Limb (tissue), 2 donors: Measurements from ENCODE around the gene SERGEF.
A peak's percentile ranks its signal among the peaks of the same experiment; 100 is the strongest.
"Not testable (repeated sequence)": the region's sequence is repeated elsewhere in the genome, so short reads cannot be mapped to it uniquely, and the experiment has no call there.

Source experiments
- DNase-seq, 2 donors: peaks; one replicate each; pipeline ENCODE4 v3.0.0-alpha.2; 2016; ENCODE audit errors: extremely low spot score in 2 of 2

Gene SERGEF

GRCh38 chr11:17907046-17907445 lies 105.8 kb downstream of the SERGEF start:
- no peak for DNase-seq

GRCh38 chr11:17906436-17906835 lies 106.4 kb downstream of the SERGEF start:
- DNase-seq, result no peak

- no peak for DNase-seq
Measured at GRCh38 chr11:17905477-17905876, 107.4 kb downstream of the SERGEF start.

- DNase-seq, result no peak
Measured at GRCh38 chr11:17901481-17901880, 111.4 kb downstream of the SERGEF start.

- DNase-seq, result no peak
Measured at GRCh38 chr11:17898782-17899181, 114.1 kb downstream of the SERGEF start.

- no peak for DNase-seq
Measured at GRCh38 chr11:17898071-17898470, 114.8 kb downstream of the SERGEF start.

- no peak for DNase-seq
Measured at GRCh38 chr11:17897495-17897894, 115.4 kb downstream of the SERGEF start.

GRCh38 chr11:17896496-17897151 lies 116.2 kb downstream of the SERGEF start:
- not testable (repeated sequence) for DNase-seq

- peak in 1 of 2 donors; percentile 37 for DNase-seq
Measured at GRCh38 chr11:17894929-17895658, 117.8 kb downstream of the SERGEF start.

- DNase-seq, result no peak
Measured at GRCh38 chr11:17892409-17892808, 120.4 kb downstream of the SERGEF start.

- DNase-seq, result no peak
Measured at GRCh38 chr11:17890325-17890724, 122.5 kb downstream of the SERGEF start.

GRCh38 chr11:17887779-17888178 lies 125.1 kb downstream of the SERGEF start:
- DNase-seq, result no peak

- no peak for DNase-seq
Measured at GRCh38 chr11:17883946-17884345, 128.9 kb downstream of the SERGEF start.

GRCh38 chr11:17883057-17883456 lies 129.8 kb downstream of the SERGEF start:
- DNase-seq, result no peak

- DNase-seq, result no peak
Measured at GRCh38 chr11:17878743-17879142, 134.1 kb downstream of the SERGEF start.

GRCh38 chr11:17877886-17878285 lies 135.0 kb downstream of the SERGEF start:
- DNase-seq, result no peak

- no peak for DNase-seq
Measured at GRCh38 chr11:17876827-17877226, 136.0 kb downstream of the SERGEF start.

GRCh38 chr11:17875891-17876290 lies 137.0 kb downstream of the SERGEF start:
- no peak for DNase-seq

GRCh38 chr11:17873586-17873985 lies 139.3 kb downstream of the SERGEF start:
- DNase-seq, result no peak

- not testable (repeated sequence) for DNase-seq
Measured at GRCh38 chr11:17868398-17868797, 144.4 kb downstream of the SERGEF start.

GRCh38 chr11:17867341-17867740 lies 145.5 kb downstream of the SERGEF start:
- no peak for DNase-seq

GRCh38 chr11:17865765-17866428 lies 146.9 kb downstream of the SERGEF start:
- no peak for DNase-seq
